ENCODE measurements around the gene IL1RAPL2.

IL1RAPL2 gene

GRCh38 chrX:105468741-105469140 lies 902.7 kb downstream of the IL1RAPL2 start:
- no peak for DNase-seq (ENCODE audit: low spot score)

DNA sequence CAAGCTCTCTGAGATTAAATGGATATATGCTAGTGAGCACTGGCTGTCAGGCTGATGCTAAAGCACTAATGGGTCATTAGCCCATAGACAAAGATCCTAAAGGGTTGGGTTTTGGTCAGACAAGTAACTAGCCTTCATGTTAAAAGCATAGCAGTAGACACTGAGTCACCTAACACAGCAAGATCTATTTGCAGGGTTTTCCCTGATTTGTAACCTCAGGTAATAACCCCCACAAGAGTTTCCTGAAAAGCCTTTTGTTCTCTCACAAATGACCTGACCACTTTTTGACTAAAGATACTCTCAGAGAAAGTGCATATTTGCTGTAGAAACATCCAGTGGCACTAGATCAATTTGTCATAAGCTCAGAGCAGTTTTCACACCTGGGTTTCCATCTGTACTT lies 905.6 kb downstream of the IL1RAPL2 start:
- DNase-seq (ENCODE audit: low spot score), result no peak

- no peak for DNase-seq (ENCODE audit: low spot score)
These were observed 909.8 kb downstream of the IL1RAPL2 start for GRCh38 chrX:105475801-105476200.

DNA sequence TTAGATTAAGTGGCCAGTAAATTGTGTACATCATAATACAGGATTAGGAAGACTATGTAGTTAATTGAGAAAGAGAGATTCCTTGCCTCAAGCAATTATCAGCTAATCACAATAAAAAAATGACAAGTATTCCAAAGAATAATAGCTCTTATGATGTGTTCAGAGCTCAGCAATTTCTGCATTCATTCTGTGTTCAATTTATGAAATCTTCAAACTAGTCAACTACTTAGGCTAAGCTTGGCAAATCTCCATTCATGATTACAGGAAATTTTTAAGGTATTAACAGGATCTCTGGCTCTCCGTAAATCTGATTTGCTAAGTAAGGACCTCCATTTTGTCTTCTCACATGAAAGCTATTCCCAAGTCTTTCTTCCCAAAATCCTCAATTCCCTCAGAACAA lies 911.4 kb downstream of the IL1RAPL2 start:
- no peak for DNase-seq (ENCODE audit: low spot score)

GRCh38 chrX:105480646-105481310 lies 914.8 kb downstream of the IL1RAPL2 start:
- DNase-seq (ENCODE audit: low spot score), result no peak

- no peak for DNase-seq (ENCODE audit: low spot score)
These were observed 917.0 kb downstream of the IL1RAPL2 start for GRCh38 chrX:105483011-105483410.

DNA sequence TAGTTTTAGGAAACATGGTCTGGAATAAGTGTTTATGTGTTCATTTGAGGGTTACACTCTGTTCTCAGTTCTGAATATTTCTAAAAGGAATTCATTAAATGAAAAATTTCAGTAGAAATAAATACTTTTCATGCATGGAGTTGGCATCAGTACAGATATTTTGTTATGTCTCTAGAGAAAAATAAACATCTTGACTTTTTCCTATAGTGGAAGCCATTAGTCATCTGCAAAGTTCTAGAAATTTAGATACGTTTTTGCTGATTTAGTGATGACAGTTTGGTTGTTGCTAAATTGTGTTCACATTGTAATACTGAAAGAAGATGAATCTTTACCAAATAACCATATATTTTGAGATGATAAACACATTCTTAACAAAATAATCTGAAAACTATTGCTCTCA lies 922.7 kb downstream of the IL1RAPL2 start:
- DNase-seq (ENCODE audit: low spot score), result no peak

DNA sequence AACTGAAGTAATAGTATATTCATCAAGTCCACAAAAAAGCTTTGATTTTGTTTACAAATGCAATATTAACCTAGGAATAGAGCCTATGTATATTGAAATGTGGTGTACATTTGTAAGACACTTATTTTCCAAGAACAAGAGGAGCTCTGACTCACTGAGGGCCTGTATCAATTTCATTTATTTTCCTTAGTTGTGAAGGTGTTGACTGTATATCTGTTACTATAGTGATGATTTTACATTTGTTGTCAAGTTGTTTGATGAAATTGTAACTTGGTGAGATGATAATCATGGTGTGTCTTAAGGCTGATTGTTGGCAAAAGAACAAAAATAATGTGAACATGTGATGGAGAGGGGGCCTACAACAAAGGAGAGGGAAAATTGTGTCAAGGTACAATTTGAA lies 929.4 kb downstream of the IL1RAPL2 start:
- no peak for DNase-seq (ENCODE audit: low spot score)

DNA sequence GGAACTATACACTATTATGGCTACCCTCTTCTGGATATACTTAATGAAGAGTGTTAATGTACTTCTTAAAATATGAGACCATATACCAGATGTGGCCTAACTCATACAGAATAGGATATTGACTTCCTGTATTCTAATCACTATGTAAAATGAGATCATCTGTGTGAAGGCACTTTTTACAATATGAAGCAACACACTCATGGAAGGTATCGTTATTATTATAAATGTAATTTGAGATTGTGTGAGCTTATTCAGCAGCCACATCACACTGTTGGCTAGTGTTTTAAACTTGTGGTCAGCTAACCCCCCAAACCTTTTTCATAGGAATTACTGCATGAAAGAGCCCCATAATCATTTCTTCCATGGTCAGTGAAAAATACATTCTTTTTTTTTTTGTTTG lies 936.3 kb downstream of the IL1RAPL2 start:
- no peak for DNase-seq (ENCODE audit: low spot score)

DNA sequence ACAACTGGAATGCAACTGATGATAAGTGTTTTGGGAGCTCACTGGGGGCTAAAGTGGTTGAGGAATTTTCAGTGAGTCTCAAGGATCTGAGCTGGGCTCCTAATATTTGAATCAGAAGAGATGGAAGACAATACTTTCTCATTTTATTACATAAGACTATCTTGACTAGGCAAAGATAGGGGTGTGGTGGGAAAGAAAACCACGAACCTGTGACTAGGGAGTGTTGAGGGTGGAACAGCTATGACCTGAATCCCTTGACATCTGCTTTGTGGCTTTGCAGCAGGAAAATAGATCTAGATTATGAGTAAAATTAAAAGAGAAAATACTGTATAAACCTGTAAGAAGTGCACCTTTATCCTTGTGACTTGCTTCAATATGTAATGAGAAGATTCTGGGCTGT lies 949.6 kb downstream of the IL1RAPL2 start:
- no peak for DNase-seq (ENCODE audit: low spot score)

DNA sequence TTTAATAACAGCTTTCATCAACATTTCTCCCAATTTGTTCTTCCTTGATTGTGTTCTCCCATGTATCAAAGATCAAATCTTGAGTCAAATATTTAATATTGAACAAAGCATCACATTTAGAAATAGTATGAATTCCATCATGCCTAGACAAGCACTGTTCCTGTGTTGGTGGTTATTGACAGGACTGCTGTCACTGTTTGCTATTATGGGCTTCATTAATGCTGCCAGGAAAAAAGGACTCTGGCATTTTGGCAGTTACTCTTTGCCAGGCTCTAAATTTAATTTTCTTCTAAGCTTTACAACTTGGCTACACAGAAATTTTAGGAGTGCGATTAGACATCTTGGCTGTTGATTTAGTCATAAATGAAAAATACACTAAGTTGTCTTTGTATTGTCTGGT lies 960.4 kb downstream of the IL1RAPL2 start:
- DNase-seq (ENCODE audit: low spot score), result no peak

DNA sequence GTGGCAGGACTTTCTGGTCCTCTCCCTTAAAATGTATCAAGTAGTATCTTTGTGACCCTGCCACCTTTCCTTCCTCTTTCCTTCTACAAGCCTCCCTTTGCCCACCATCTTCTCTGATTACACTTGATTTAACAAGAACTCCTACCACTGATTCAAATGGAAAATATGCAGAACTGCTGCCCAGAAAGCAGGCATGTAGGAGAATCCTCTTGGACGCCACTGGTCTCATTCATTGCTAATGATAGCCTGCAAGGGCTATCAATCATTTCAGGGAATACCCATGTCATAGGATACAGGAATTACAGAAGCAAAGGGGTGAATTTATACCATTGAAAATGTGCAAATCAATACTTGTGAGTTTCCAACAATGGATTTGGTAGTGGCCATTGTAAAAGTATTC lies 961.8 kb downstream of the IL1RAPL2 start:
- no peak for DNase-seq (ENCODE audit: low spot score)

DNA sequence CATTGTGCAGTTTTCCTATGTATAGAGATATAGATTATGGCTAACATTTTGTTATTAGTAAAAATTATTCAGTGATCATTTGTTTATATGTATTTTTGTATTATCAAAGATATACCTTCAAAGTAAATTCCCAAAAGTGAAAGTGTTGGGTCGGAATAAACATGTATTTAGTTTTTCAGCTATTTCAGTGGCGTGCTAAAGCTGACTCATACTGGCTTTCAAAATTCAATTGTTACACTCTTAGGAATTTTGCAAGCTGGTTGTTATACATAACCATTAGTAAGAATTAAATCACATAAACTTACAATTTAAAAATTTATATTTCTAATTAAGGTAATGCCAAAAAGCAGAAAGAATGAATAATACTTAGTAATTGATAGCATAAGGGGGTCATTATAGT lies 968.0 kb downstream of the IL1RAPL2 start:
- no peak for DNase-seq (ENCODE audit: low spot score)

DNA sequence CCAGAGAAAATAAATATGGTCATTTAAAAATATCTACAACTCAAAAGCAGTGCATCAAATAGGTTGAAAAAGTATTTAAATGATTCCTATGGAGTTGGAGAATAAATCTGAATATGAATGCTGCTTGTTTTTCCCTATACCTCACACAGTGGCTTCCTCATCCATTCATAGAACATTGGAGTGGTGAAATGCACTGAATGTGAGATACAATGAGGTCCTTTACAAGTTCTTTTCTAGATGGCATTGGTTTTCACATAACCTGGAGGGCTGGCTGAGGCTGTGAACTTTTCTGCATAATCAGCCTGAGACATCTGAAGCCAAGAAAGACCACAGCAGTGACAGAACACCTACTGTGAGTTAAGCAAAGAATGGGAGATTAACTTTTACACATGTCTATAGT lies 977.3 kb downstream of the IL1RAPL2 start:
- DNase-seq (ENCODE audit: low spot score), result no peak

- DNase-seq (ENCODE audit: low spot score), result no peak
These were observed 984.2 kb downstream of the IL1RAPL2 start for GRCh38 chrX:105550043-105550663.

- no peak for DNase-seq (ENCODE audit: low spot score)
These were observed 986.4 kb downstream of the IL1RAPL2 start for GRCh38 chrX:105552395-105552794.

DNA sequence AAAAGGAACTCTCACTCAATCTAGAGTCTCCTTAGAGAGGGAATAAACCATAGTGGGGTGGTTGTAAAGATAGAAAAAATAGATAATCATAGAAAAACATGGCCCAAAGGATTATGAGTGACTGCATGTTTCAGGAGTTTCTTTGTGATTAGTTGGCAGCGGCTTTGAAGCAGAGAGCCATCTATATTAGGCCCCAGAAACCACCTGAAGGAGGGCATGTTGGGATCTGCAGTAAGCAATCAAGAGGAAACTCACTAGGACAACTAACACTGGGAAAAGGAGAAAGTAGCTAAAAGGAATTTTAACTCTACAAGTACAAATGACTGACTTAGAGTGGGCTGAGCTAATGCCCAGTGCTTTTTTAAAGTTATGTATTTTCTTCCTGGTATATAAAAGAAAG lies 987.1 kb downstream of the IL1RAPL2 start:
- DNase-seq (ENCODE audit: low spot score), result no peak

DNA sequence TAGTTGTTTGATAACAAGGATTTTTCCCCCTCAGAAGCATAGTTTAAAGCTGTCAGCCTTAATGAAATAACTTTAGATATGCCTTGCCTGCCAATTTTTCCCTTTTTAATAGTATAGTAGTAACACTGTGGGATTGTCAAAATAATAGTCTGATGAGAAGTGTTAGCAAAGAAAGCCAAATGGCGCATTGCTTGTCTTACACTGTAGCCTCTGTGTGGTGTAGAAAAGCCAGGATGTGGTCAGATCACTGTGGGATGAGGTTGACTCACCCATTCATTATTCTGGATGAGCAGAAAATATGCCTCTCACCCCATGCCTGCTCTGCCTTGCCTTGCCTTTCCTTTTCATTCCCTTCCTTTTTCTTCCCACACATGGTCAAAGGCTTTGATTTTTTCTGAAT lies 998.5 kb downstream of the IL1RAPL2 start:
- no peak for DNase-seq (ENCODE audit: low spot score)

DNA sequence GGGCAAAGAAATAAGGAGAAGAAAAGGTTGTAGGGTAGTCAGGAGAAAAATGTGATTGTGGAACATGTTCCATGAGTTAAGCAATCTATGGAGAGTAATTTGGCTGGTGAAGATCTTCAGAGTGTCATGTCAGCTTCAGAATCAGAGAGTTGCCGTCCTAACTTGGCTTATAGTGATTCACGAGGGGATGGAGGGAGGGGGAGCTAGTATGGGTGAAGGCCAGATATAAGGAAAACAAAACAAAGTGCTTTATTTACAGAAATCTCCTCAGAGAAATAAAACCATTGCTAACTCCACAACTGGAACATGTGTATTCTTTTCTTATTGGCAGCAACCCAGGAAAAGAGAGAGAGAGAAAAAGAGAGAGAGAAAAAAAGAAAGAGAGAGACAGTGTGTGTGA lies 999.9 kb downstream of the IL1RAPL2 start:
- no peak for DNase-seq (ENCODE audit: low spot score)

DNA sequence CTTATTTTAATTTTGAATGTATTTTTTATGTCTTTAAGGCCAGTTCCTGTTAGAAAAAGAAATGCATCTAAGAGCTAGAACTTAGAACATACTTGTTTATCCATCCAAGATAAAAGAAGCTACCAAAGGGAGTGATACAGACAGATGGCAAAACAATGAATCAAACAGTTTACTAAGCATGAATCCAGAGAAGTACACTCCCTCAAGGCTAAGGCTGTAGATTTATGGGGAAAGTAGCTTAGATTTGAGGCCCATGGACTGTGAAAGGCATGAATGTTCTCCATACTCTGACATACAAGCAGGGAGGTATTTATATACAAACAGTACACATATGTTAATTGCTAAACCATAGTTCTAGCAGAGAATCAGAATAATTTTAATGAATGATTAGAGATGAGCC lies 1001.1 kb downstream of the IL1RAPL2 start:
- no peak for DNase-seq (ENCODE audit: low spot score)

DNA sequence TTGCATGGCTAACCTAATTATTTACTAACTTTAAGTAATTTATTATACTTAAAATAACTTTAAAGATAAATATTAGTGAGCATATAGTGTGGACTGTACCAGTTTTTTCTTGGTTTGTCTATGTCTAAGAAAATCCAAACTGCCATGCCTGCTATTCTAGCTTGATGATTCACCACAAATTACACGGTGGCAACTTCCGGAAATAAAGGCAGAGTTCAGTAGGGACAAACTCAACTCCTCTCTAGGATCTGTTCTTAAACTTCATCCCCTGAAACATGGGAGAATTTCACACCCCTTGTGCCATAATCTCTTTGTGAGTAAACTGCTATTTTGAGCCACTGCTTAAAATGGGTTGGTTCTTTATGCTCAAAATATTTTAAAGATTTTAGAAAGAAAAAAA lies 1042.7 kb downstream of the IL1RAPL2 start:
- no peak for DNase-seq (ENCODE audit: low spot score)

DNA sequence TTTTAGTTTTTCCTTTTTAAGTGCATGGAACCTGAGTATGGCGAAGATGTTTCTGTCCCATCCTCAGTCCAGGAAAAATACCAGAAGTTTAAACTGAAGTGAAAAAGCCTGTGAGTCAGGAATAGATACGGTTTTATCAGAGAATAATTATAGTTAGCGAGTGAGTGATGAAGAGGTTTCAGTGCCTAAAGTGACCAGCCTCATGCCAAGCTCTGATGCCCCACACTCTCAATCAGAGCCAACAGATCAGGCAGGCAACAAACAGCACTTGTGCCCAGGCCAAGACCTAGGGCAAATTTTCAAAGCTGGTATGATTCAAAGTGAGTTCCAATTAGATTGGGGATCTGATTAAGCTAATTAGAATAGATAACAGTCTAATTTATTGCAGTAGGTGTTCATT lies 1043.5 kb downstream of the IL1RAPL2 start:
- DNase-seq (ENCODE audit: low spot score), result no peak

DNA sequence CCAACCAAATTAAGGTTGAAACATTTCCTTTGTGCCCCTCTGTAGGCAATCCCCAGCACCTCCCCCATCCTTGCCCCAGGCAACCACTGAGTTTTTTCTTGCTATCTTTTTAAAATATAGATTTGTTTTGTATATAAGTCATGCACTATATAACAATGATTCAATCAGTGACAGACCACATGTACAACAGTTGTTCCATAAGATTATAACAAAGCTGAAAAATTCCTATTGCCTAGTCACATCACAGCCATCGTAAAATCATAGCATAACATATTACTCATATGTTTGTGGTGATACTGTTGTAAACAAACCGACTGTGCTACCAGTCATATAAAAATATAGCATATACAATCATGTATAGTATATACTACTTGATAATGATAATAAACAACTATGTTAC lies 1044.4 kb downstream of the IL1RAPL2 start:
- DNase-seq (ENCODE audit: low spot score), result no peak

GRCh38 chrX:105618393-105619101 lies 1052.5 kb downstream of the IL1RAPL2 start:
- DNase-seq (ENCODE audit: low spot score), result no peak
